WTC11 (cell line): Measurements from ENCODE around the gene RHOBTB3. TPM values are rescaled to one million over a fixed set of nuclear protein-coding genes. Genes with fewer than 3 reads are reported as not detected.

Experiments used
- ATAC-seq: fragments of 200-7000 bp; cut with Tn5 transposase; 2 replicates; pipeline ENCODE4 v1.10.0; 2021; ENCODE audit warnings: mild to moderate bottlenecking, moderate library complexity
- CTCF ChIA-PET: fragments of 300-600 bp; sonication (Branson Sonifier 250); formaldehyde crosslinking; loops from one replicate; lab custom pipeline; 2021; ENCODE audit warnings: antibody characterized with exemption; lab: Charles Lee
- POLR2A ChIA-PET: fragments of 350-600 bp; sonication (Branson Sonifier 250); formaldehyde crosslinking; loops from one replicate; lab custom pipeline; 2021; ENCODE audit warnings: antibody characterized with exemption; lab: Charles Lee
- DNase-seq: peaks from one replicate; pipeline ENCODE4 v3.0.0; 2021; ENCODE audit warnings: low spot score
- H3K27ac Mint-ChIP-seq: 2 replicates; pipeline ENCODE4 v1.8.0; 2021; ENCODE audit warnings: mixed read lengths
- H3K27me3 Mint-ChIP-seq: 2 replicates; pipeline ENCODE4 v1.8.0; 2021; ENCODE audit warnings: low read depth, mild to moderate bottlenecking, moderate library complexity, mixed read lengths
- H3K36me3 Mint-ChIP-seq: 2 replicates; pipeline ENCODE4 v1.8.0; 2021; ENCODE audit warnings: mixed read lengths
- H3K4me1 Mint-ChIP-seq: 2 replicates; pipeline ENCODE4 v1.8.0; 2022; ENCODE audit warnings: mixed read lengths
- H3K4me3 Mint-ChIP-seq: 2 replicates; pipeline ENCODE4 v1.8.0; 2021; ENCODE audit warnings: mild to moderate bottlenecking, moderate library complexity, mixed read lengths
- H3K9me3 Mint-ChIP-seq: 2 replicates; pipeline ENCODE4 v1.8.0; 2021; ENCODE audit warnings: mixed read lengths
- AR ChIP-seq: fragments of 250-450 bp; sonication (Bioruptor Pico); IDR thresholded peaks from 2 replicates; pipeline ENCODE4 v1.9.0; 2021; ENCODE audit warnings: mild to moderate bottlenecking
- ATF2 ChIP-seq: sonication (generic); formaldehyde crosslinking; IDR thresholded peaks from 2 replicates; pipeline ENCODE4 v1.8.1; 2022; ENCODE audit warnings: low read depth, missing genetic modification reagents, borderline replicate concordance
- ATF3 ChIP-seq: sonication (generic); formaldehyde crosslinking; conservative IDR thresholded peaks from 2 replicates; pipeline ENCODE4 v1.8.1; 2022; ENCODE audit warnings: mild to moderate bottlenecking, missing genetic modification reagents
- ATF6 ChIP-seq: sonication (generic); formaldehyde crosslinking; IDR thresholded peaks from 2 replicates; pipeline ENCODE4 v1.8.1; 2023; ENCODE audit warnings: mild to moderate bottlenecking, missing genetic modification reagents
- CREB1 ChIP-seq: sonication (generic); formaldehyde crosslinking; IDR thresholded peaks from 2 replicates; pipeline ENCODE4 v1.8.0; 2023; ENCODE audit warnings: mild to moderate bottlenecking, missing genetic modification reagents
- E2F4 ChIP-seq: sonication (generic); formaldehyde crosslinking; IDR thresholded peaks from 2 replicates; pipeline ENCODE4 v1.8.1; 2022; ENCODE audit warnings: low read depth, mild to moderate bottlenecking, moderate library complexity, missing genetic modification reagents, borderline replicate concordance
- EMX1 ChIP-seq: fragments of 250-450 bp; sonication (Bioruptor Pico); IDR thresholded peaks from 2 replicates; pipeline ENCODE4 v1.8.0; 2021; ENCODE audit warnings: mild to moderate bottlenecking
- FOXK1 ChIP-seq: sonication (generic); formaldehyde crosslinking; IDR thresholded peaks from 2 replicates; pipeline ENCODE4 v1.8.0; 2022; ENCODE audit warnings: mild to moderate bottlenecking, moderate library complexity, missing genetic modification reagents
- GABPB1 ChIP-seq: sonication (generic); formaldehyde crosslinking; IDR thresholded peaks from 2 replicates; pipeline ENCODE4 v1.8.1; 2023; ENCODE audit warnings: mild to moderate bottlenecking, missing genetic modification reagents
- IRF2 ChIP-seq: sonication (generic); formaldehyde crosslinking; IDR thresholded peaks from 2 replicates; pipeline ENCODE4 v1.8.0; 2022; ENCODE audit warnings: low read depth, missing genetic modification reagents, borderline replicate concordance
- JAZF1 ChIP-seq: fragments of 250-450 bp; sonication (Bioruptor Pico); IDR thresholded peaks from 2 replicates; pipeline ENCODE4 v1.9.0; 2021; ENCODE audit warnings: moderate library complexity, mild to moderate bottlenecking, inconsistent platforms
- JUN ChIP-seq: sonication (generic); formaldehyde crosslinking; IDR thresholded peaks from 2 replicates; pipeline ENCODE4 v1.8.0; 2023; ENCODE audit warnings: mild to moderate bottlenecking, missing genetic modification reagents
- KAT7 ChIP-seq: sonication (generic); formaldehyde crosslinking; IDR thresholded peaks from 2 replicates; pipeline ENCODE4 v1.8.1; 2023; ENCODE audit warnings: missing genetic modification reagents, mild to moderate bottlenecking, borderline replicate concordance
- MAX ChIP-seq: sonication (generic); formaldehyde crosslinking; IDR thresholded peaks from 2 replicates; pipeline ENCODE4 v1.8.0; 2022; ENCODE audit warnings: mild to moderate bottlenecking, missing genetic modification reagents
- NFATC4 ChIP-seq: fragments of 250-450 bp; sonication (Bioruptor Pico); IDR thresholded peaks from 2 replicates; pipeline ENCODE4 v1.9.0; 2021; ENCODE audit warnings: mild to moderate bottlenecking
- PREB ChIP-seq: sonication (generic); formaldehyde crosslinking; IDR thresholded peaks from 2 replicates; pipeline ENCODE4 v1.8.1; 2022; ENCODE audit warnings: mild to moderate bottlenecking, missing genetic modification reagents, moderate library complexity, borderline replicate concordance
- PRRX2 ChIP-seq: fragments of 250-450 bp; sonication (Bioruptor Pico); IDR thresholded peaks from 2 replicates; pipeline ENCODE4 v1.8.0; 2021; ENCODE audit warnings: mild to moderate bottlenecking
- RORB ChIP-seq: fragments of 250-450 bp; sonication (Bioruptor Pico); IDR thresholded peaks from 2 replicates; pipeline ENCODE4 v1.9.0; 2021; ENCODE audit warnings: mild to moderate bottlenecking
- ZNF138 ChIP-seq: sonication (generic); formaldehyde crosslinking; conservative IDR thresholded peaks from 2 replicates; pipeline ENCODE4 v1.8.1; 2022; ENCODE audit warnings: mild to moderate bottlenecking, moderate library complexity, missing genetic modification reagents
- ZNF219 ChIP-seq: sonication (generic); formaldehyde crosslinking; IDR thresholded peaks from 2 replicates; pipeline ENCODE4 v1.8.0; 2023; ENCODE audit warnings: missing genetic modification reagents, mild to moderate bottlenecking, borderline replicate concordance
- ZNF232 ChIP-seq: sonication (generic); formaldehyde crosslinking; IDR thresholded peaks from 2 replicates; pipeline ENCODE4 v1.8.0; 2022; ENCODE audit warnings: mild to moderate bottlenecking, missing genetic modification reagents
- ZNF416 ChIP-seq: fragments of 250-450 bp; sonication (Bioruptor Pico); IDR thresholded peaks from 2 replicates; pipeline ENCODE4 v1.9.0; 2021; ENCODE audit warnings: mild to moderate bottlenecking, inconsistent platforms
- ZNF423 ChIP-seq: fragments of 250-450 bp; sonication (Bioruptor Pico); IDR thresholded peaks from 2 replicates; pipeline ENCODE4 v2.1.2; 2022; ENCODE audit warnings: mild to moderate bottlenecking, moderate library complexity
- ZNF671 ChIP-seq: fragments of 250-450 bp; sonication (Bioruptor Pico); IDR thresholded peaks from 2 replicates; pipeline ENCODE4 v1.8.0; 2021; ENCODE audit warnings: mild to moderate bottlenecking
- total RNA-seq: library from RNA; stranded (reverse); gene quantifications from 3 replicates; pipeline ENCODE4 v1.2.3, GENCODE V29; 2021

The RHOBTB3 gene
- total RNA-seq, 1 experiment from 2014 or later, result 13.8 TPM

- no peak for TF ChIP-seq ATF3
- TF ChIP-seq IRF2 (CRISPR knock-in tag), result no peak
- no peak for TF ChIP-seq ATF6 (CRISPR knock-in tag)
- no peak for TF ChIP-seq ATF2 (CRISPR knock-in tag)
- TF ChIP-seq RORB (CRISPR knock-in tag), result no peak
Measured at GRCh38 chr5:95771892-95772291, 40.8 kb downstream of the RHOBTB3 start (continued).

GRCh38 chr5:95773335-95774059 is 42.4 kb downstream of the RHOBTB3 start:
- CTCF ChIA-PET, result no interaction called here
- Mint-ChIP-seq H3K9me3 (no peaks in the 10 kb centered on the region), H3K4me1 (no peaks in the 10 kb centered on the region)
- no peak for TF ChIP-seq AR
- TF ChIP-seq GABPB1 (CRISPR knock-in tag), result no peak
- no peak for TF ChIP-seq CREB1 (CRISPR knock-in tag)
- no peak for TF ChIP-seq PRRX2
- no peak for TF ChIP-seq PREB (CRISPR knock-in tag)
- TF ChIP-seq NFATC4 (CRISPR knock-in tag), result no peak
- no peak for TF ChIP-seq ZNF138 (CRISPR knock-in tag)
- TF ChIP-seq KAT7 (CRISPR knock-in tag), result no peak
- no peak for TF ChIP-seq EMX1 (CRISPR knock-in tag)
- TF ChIP-seq JAZF1 (CRISPR knock-in tag), result no peak
- TF ChIP-seq, all 79 proteins: peak for 0
- no peak for ATAC-seq
- no peak for DNase-seq
- H3K27me3 Mint-ChIP-seq, result no peaks in the 10 kb centered on the region
- no peaks in the 10 kb centered on the region for H3K36me3 Mint-ChIP-seq
- no peak overlapping the region for H3K27ac Mint-ChIP-seq
- POLR2A ChIA-PET, result no interaction called here
- no peak overlapping the region for H3K4me3 Mint-ChIP-seq

- Mint-ChIP-seq H3K27me3 (no peaks in the 10 kb centered on the region; the same call in 1 of the 2 replicates), H3K4me3 (no peak overlapping the region), H3K27ac (no peak overlapping the region), H3K36me3 (no peaks in the 10 kb centered on the region), H3K9me3 (no peaks in the 10 kb centered on the region), H3K4me1 (peaks cover 7% of the 10 kb centered on the region; the same call in 1 of the 2 replicates)
- TF ChIP-seq ZNF671 (CRISPR knock-in tag), result no peak
- no peak for TF ChIP-seq CREB1 (CRISPR knock-in tag)
- no peak for TF ChIP-seq MAX (CRISPR knock-in tag)
- TF ChIP-seq FOXK1 (CRISPR knock-in tag), result no peak
- TF ChIP-seq ZNF416 (CRISPR knock-in tag), result no peak
- TF ChIP-seq ZNF232, result no peak
- no peak for TF ChIP-seq E2F4 (CRISPR knock-in tag)
- TF ChIP-seq ZNF219 (CRISPR knock-in tag), result no peak
- TF ChIP-seq ZNF423 (CRISPR knock-in tag), result no peak
- no peak for TF ChIP-seq JUN (CRISPR knock-in tag)
- TF ChIP-seq JAZF1 (CRISPR knock-in tag), result no peak
- DNase-seq (no peak), ATAC-seq (no peak)
- POLR2A ChIA-PET, result no interaction called here
- CTCF ChIA-PET, result no interaction called here
Measured at GRCh38 chr5:95777441-95777840, 46.3 kb downstream of the RHOBTB3 start.
